HG03457 (cell line): ENCODE data around the gene FBXO3.
"Not testable (repeated sequence)": the region's sequence is repeated elsewhere in the genome, so short reads cannot be mapped to it uniquely, and the experiment has no call there.

ENCODE experiments used
- ATAC-seq: cut with Tn5 transposase; IDR thresholded peaks from one replicate; pipeline ENCODE4 v1.9.1; 2021; ENCODE audit warnings: moderate number of reproducible peaks; ENCODE audit not compliant: unreplicated experiment

The FBXO3 gene

DNA sequence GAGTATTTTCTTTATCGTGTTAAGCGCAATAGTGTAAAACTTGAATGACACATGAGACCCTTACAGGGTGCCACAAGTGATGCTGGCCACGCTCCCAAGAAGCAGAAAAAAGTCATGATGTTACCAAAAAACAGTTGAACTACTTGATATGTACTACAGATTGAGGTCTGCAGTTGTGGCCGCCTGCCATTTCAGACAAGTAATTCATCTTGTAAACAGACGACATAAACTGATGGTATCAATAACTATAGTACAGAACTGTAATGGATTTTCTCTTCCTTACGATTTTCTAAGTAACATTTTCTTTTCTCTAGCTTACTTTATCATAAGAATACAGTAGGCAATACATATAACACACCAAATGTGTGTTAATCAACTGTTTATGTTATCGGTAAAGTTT lies 43.6 kb downstream of the FBXO3 start:
- ATAC-seq: no peak

DNA sequence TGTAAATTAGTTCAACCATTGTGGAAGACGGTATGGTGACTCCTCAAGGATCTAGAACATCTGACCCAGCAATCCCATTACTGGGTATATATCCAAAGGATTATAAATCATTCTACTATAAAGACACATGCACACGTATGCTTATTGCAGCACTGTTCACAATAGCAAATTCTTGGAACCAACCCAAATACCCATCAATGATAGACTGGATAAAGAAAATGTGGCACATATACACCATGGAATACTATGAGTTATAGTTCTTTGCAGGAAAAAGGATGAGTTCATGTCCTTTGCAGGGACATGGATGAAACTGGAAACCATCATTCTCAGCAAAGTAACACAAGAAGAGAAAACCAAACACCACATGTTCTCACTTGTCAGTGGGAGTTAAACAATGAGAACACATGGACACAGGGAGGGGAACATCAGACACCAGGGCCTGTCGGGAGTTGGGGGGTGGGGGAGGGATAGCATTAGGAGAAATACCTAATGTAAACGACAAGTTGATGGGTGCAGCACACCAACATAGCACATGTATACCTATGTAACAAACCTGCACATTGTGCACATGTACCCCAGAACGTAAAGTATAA lies 45.2 kb downstream of the FBXO3 start:
- ATAC-seq: not testable (repeated sequence)

DNA sequence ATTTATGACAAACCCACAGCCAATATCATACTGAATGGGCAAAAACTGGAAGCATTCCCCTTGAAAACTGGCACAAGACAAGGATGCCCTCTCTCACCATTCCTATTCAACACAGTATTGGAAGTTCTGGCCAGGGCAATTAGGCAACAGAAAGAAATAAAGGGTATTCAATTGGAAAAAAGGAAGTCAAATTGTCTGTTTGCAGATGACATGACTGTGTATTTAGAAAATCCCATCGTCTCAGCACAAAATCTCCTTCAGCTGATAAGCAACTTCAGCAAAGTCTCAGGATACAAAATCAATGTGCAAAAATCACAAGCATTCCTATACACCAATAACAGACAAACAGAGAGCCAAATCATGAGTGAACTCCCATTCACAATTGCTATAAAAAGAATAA lies 46.8 kb downstream of the FBXO3 start:
- ATAC-seq: not testable (repeated sequence)

DNA sequence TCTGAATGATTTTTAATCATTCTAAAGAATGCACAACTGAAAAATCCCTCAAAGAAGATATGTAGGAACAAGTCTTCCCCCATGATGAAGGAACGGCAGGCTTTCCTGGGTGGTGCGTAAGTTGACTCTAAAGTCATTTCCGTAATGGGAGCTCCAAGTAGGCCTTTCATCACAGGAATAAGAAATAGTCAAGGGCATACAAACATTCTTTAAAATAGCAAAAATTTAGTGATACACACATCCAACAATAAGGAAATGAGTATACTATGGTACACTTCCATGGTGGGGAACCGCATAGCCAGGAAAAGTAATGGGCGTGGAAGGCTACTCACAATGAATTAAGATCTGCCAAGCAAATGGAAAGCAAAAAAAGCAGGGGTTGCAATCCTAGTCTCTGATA lies 48.8 kb downstream of the FBXO3 start:
- no peak for ATAC-seq

DNA sequence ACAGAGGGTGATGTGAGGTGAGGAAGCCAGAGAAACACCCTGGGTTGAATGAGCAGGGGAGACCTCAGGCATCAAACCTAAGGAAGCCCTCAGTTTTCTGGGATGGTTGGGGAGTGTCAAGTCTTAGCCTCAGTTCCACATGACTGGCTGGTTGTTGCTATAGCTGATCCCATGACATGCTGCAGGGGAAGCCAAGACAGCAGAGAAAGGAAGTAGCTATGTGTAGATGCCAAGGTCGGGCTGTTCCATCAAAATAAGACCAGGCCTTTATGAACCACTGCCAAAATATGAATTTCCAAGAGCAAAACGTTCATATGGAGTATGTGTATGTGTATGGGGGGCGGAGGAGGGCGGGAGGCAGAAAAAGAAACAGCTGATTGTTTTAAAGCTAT lies 49.7 kb downstream of the FBXO3 start:
- no peak for ATAC-seq

DNA sequence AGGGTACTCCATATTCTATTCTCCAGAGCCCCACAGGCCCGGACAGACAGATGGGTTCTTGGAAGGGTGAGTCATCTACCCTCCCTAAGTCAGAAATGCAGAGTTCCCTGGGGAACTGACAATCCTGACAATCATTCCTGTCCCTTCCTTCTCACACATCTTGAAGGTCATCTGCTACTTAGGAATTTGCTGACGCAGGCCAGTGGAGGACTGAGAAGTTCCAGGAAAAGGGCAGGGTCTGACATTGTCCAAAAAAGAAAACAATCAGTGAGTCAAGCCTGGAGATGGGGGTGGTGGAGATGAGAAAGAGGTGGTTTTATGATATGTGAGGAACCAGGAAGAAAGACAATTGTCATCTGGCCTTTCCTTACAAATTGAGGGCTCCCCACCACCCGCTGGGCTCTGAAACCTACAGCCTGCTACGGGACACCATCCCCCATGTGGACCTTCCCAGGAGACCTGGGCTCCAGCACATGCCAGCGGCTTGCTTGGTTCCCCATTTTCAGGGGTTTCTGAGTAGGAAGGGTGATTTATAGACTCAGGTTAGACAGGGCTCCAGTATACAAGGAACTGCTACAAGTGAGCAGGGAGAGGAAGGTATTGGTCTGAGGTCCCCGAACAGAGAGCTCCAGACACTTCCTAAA lies 51.0 kb downstream of the FBXO3 start:
- ATAC-seq: no peak

DNA sequence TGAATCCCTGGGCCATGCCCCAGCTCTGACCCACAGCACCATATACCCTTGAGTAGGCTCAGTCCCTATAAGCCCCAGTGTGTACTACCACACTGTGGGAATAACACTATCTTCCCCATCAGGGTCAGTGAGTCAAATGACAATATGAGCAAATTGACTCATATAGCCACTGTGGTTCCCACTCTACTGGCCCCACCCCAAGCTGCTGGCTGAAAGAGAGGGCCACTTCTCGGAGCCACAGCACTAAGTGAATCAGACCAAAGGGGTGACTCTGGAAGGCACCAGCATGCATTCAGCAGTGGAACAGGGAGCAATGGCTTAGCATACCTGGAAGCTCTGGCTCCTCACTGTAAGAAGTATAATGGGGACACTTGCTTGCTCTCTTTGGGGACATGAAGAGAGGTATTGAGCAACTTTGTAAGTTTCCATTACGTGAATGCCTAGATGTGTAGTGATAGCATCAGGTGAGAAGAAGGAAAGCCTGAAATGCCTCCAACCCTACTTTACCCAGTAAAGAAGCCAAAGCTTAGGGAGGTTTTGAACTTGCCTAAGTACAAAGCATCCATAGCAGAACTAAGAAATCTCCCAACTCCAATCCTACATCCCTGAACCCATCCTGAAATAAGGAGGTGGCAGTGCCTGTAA lies 51.6 kb downstream of the FBXO3 start:
- no peak for ATAC-seq

DNA sequence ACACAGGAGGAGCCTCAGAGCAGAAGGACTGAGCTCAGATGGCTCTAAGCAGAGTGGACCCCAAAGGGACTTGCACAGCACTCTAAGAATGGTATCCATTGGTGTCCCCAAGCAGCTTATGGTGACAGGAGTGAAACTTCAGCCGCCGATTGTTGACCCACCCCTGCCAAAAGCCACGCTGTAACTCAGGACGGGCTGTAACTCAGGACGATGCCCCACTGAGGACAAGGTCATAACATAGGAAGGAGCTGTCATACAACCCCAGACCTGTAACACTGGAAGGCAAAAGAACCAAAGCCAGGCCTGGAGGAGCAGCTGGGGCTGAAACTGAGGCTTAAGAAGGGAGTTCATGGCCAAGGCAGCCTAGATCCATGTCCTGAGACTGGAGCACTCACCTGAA lies 52.3 kb downstream of the FBXO3 start:
- no peak for ATAC-seq

DNA sequence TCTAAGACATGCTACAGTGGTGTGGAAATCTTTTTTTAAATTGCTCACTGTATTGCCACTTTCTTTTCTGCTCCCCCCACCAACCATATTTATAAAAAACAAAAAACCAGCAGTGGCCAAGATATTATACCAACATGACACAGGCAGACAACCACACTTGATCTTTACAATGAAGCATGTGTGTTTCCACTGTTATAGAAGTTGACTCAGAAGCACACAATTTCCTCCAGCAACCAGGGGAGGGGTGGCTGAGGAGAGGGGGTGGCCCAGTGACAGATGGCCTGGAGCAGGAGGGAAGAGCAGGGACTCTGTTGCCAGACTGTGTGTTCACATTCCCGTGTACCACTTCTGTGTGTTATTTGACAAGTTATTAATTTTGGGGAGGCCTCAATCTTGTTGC lies 52.9 kb downstream of the FBXO3 start:
- ATAC-seq: no peak

DNA sequence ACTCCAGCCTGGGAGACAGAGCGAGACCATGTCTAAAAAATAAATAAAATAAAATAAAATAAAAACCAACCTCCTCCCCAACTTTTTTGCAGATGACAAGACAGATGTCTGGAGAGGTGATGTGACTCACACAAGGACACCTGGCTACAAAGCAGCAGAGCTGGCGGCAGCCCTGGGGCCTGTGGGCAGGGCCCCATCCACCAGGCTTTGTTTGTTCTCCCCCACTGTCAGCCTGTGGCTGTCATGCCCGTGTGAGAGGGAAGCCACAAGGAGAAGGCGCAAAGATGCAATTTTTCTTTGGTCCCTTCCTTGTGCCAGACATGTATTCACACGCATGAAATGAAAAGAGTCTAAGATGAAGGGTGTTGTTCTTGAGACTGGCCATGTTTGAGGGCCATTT lies 54.7 kb downstream of the FBXO3 start:
- no peak for ATAC-seq

DNA sequence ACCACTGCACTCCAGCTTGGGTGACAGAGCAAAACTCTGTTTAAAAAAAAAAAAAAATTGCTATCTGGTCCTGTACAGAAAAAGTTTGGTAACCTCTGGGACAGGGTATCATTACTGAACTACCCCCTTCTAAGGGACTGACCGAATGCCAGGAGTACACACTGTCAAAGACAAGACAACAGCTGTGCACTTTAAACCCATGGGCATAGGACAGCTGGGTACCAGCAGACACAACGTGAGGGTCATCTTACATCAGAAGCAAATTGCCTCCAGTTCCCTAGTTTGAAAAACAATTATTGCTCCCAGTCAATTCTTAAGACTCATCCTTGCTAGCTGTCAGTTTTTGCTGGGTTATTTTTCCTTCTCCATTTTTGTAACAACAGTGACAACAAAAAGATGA lies 55.9 kb downstream of the FBXO3 start:
- ATAC-seq: no peak

DNA sequence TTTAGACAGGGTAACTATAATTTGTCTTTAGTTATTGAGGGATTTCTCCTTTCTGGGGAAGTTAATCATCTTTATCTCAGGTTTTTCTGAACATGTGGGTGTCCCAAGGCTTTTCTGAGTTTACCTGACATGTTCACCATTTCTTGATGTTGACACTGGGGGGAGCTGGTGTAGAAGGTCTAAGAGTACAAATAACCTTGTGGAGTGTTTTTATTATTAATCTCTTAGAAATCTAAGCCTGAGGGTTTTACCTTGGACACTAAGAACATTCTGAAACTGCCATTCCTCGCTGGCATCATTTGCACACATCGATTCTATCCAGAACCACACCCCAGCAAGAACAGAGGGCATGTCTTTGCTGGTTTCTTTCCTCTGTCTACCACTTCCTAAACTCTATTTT lies 58.1 kb downstream of the FBXO3 start:
- no peak for ATAC-seq

DNA sequence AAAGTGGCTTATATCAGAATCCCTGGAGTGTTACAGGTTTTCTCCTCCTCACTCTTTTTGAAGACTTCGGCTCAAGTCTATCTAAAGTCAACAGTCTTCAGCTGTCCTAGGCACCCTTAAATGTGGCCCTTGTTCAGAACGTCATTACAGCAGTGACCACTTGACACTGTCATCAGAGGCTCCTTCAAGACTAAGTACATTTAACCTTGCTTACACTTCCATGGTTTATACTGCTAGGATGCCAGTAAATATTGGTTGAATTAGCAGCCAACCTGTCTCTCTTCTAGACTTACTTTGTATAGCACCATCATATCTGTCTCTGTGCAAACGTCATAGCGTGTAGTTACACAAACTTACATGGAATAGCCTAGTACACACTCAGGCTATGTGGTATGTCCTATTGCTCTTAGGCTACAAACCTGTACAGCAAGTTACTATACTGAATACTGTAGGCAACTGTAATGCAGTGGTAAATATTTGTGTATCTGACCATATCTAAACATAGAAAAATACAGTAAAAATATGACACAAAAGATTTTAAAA lies 60.4 kb downstream of the FBXO3 start:
- ATAC-seq: no peak

DNA sequence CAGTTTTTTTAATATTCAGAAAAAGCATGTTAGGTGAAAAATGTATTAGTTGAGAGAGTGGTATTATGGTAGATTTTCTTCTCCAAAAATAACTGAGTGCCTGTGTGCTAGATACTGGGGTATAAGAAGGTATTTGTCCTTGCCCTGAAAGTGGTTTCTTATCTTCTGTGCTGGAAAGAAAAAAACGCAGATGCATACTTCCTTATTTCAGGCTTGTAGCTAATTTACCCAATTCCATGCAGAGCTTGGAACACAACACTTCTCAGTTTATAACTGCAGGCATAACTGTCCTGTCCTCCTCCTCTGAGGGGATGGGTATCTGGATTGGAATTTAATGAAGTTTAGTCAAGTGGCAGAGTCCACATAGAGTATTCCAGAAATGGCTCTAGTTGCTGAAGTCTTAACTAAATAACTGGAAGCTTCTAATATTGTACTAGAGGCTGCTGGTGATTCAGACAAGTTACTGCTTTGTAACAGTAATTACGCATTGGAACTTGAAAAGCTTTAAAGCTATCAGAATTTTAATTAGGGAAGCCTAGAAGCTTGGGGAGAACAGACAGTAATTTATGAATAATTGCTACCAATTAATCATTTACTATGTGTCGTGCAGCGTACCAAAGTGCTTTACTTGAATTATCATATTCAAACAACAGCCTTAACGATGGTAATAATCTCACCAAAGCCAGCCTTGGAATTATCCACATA lies 61.0 kb downstream of the FBXO3 start:
- ATAC-seq: no peak

DNA sequence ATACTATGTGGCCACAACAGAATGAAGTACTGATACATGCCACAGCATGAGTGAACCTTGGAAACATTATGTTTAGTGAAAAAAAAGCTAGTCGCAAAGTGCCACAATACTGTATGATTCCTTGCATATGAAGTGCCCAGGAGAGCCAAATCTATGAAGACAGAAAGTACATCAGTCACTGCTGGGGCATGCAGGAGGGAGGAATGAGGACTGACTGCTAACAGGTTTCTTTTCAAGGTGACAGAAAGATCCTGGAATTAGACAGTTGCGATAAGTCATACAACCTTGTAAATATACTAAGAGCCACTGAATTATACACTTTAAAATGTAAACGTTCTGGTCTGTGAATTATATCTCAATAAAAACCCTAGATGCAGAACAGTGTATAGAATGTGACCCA lies 61.9 kb downstream of the FBXO3 start:
- no peak for ATAC-seq

DNA sequence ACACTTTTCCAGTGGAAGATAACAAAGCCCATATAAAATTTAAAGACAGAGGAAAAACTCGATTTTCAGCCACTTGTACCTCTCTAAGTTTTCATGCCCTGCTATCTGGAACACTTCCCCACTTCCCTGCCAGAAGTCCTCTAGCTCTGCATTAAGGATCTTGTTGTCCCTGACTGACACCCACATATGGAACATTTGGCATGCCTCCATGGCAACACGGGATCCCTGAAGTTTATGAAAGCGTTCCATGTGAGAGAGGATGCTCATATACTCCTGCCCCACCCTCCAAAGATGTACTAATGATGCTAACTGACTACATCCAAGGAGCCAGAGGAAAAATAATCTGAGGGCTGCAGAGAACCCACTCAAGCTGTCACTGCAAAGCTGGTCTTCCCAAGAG lies 64.9 kb downstream of the FBXO3 start:
- ATAC-seq: no peak

DNA sequence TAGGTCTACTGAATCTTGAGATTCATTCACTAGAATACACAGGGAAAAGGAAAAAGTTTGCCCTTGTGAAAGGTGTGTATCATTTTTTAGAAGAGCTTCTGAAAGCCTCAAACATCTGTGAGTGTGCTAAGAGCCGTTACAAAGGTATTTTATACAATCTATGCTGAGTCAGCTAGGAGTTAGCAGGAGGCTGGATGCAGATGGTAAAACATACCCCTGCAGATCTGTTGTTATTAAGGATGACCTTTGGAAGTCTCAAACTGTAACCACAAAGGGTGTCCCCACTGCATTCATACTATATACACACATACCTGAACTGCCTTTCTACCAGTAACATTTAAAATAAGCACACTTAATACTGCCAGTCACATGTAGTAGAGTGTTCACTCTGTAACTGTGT lies 65.3 kb downstream of the FBXO3 start:
- ATAC-seq: no peak

DNA sequence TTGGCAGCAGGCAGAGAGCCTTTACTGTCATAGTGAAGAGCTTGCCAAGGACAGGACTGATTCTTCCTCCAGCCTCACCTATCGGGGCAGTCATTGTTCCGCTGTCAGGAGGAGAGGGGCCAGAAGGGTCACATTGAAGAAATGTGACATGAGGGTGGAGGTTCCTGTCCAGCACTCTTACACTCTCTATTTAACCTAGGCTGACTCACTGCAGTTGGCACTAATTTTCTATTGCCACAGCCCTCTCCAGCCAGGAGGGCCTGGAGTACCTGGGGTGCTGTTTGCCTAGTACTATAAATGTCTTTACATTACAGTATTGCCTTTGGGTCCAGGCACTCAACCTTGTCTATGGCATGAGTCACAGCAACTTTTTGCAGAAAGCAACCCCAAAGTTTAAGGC lies 66.5 kb downstream of the FBXO3 start:
- ATAC-seq: not testable (repeated sequence)

DNA sequence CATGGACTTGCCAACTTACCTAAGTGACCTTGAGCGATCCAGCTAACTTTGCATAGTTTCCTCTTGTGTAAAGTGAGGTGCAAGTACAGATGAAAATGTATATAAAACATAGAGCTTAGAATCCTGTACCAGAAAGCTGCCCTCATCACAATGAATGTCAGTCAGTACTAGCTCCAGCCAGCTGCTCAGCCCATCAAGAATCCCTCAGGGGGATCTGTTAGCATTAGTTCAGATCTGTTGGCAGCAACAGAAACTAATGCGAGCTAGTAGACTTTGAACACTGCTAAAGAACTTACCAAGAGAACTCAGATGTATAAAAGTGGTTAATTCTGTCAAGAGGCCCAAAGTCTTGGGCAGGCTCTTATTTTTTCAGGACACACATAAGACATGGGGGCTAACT lies 67.4 kb downstream of the FBXO3 start:
- ATAC-seq: no peak

DNA sequence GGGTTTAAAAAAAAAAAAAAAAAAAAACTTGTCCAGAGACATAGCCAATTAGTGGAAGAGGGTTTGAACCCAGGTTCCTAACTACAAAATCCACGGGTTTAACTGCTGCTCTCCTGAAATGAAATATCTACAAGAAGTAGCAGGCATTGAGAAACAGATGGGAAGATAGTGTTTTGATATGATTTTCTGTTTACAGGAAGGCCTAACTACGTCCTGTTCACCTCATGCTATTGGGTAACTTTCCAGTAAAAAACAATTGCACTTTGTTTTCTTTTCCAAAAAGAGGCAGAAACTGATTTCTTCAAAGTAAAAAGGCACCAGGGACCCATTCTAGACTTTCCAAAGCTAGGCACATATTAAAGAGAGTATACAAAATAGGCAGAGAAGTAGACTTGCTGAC lies 67.8 kb downstream of the FBXO3 start:
- ATAC-seq: no peak

DNA sequence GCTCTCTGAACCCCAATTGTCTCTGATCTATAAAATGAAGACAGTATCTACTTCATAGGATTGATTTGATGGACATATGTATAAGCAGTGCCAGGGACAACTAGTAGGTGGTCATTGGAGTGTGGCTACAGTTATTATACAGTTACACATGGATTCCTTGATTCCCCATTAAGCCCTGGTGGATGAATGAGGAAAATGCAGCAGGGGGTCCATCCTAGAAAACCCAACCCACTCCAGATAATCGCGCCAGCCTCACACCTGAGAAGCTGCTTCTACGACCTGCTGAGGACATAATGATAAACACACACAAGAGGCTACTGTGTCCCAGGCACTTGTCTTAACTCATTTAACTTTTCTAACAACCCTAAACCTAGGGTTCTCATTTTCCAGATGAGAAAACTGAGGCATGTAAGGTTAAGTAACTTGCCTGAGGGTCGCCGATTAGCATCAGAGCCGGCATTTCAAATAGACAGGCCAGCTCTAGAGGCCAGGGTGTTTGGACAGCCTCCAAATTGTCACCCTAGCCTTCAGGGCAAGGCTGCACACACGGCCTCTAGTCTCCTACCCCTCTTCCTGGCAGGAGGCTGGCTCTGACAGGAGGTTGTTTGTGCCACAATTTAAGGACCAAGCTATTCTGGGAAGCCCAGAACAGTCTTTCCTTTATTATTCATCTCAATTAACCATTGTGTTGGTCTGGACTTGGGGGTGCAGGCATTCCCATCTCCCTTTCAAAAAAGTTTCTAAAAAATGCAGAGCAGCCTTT lies 69.9 kb downstream of the FBXO3 start:
- ATAC-seq: no peak
